ENCODE results near the gene SMCP. TPM values are rescaled to one million over a fixed set of nuclear protein-coding genes. Genes with fewer than 3 reads are reported as not detected.

SMCP gene
- total RNA-seq, 1 donor from 2014 or later = not detected

- intact Hi-C loops (cut with DNase I) = no loop called here
- Histone ChIP-seq H3K4me1 (no peaks in the 10 kb centered on the region), H3K27ac (no peak overlapping the region), H3K4me3 (no peak overlapping the region), H3K27me3 (no peaks in the 10 kb centered on the region), H3K9me3 (no peaks in the 10 kb centered on the region), H3K36me3 (no peaks in the 10 kb centered on the region)
- no peak for DNase-seq (ENCODE audit: low spot score in 2 of 2)
- TF ChIP-seq, protein P1, sequence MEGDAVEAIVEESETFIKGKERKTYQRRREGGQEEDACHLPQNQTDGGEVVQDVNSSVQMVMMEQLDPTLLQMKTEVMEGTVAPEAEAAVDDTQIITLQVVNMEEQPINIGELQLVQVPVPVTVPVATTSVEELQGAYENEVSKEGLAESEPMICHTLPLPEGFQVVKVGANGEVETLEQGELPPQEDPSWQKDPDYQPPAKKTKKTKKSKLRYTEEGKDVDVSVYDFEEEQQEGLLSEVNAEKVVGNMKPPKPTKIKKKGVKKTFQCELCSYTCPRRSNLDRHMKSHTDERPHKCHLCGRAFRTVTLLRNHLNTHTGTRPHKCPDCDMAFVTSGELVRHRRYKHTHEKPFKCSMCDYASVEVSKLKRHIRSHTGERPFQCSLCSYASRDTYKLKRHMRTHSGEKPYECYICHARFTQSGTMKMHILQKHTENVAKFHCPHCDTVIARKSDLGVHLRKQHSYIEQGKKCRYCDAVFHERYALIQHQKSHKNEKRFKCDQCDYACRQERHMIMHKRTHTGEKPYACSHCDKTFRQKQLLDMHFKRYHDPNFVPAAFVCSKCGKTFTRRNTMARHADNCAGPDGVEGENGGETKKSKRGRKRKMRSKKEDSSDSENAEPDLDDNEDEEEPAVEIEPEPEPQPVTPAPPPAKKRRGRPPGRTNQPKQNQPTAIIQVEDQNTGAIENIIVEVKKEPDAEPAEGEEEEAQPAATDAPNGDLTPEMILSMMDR (IDR thresholded peaks at IDR 0.05) = no peak
Observed at GRCh38 chr1:152902636-152903035, 24.5 kb downstream of the SMCP start.

DNA sequence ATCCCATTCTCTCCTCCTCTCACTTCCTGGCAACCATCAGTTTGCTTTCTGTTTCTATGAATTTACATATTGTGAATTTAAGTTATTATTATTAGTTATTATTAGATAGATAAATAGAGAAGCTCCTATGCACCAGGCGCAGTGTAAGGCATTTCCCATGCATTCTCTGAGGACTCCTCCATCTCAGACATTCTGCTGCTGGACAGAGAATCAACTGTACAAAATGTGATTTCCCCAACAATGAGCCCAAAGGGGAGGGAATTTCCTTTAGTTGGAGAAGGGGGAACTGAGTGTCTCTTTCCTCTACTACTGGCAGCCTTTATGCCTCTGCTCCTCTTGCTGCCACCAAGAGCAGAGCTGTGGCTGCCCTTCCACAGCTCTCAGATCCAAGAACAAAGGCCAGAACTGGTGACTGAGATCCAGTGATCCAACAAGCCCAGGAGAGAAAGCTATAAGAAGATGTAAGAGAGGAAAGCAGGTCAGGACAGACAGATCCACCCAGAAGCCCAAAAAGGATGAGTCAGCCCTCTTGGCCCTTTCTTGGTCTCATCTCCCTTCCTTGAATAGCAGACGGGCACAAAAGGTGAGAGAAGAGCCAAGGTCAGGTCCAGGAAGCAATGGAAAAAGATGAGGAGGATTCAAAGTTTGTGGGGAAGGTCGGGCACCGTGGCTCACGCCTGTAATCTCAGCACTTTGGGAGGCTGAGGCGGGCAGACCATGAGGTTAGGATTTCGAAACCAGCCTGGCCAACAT, 26.7 kb downstream of the SMCP start:
- Histone ChIP-seq H3K4me3 (no peak overlapping the region), H3K27ac (no peak overlapping the region), H3K27me3 (peaks cover 1% of the 10 kb centered on the region), H3K36me3 (no peaks in the 10 kb centered on the region), H3K4me1 (no peaks in the 10 kb centered on the region), H3K9me3 (no peaks in the 10 kb centered on the region)
- intact Hi-C loops (cut with DNase I) = no loop called here
- TF ChIP-seq, protein P1 (IDR thresholded peaks at IDR 0.05) = no peak
- DNase-seq (ENCODE audit: low spot score in 2 of 2) = no peak

GRCh38 chr1:152906023-152906565, 28.0 kb downstream of the SMCP start:
- no peak for DNase-seq (ENCODE audit: low spot score in 2 of 2)
- Histone ChIP-seq H3K4me3 (no peak overlapping the region), H3K4me1 (no peaks in the 10 kb centered on the region), H3K27me3 (peaks cover 3% of the 10 kb centered on the region), H3K27ac (no peak overlapping the region), H3K36me3 (no peaks in the 10 kb centered on the region), H3K9me3 (no peaks in the 10 kb centered on the region)
- TF ChIP-seq, protein P1 (IDR thresholded peaks at IDR 0.05) = no peak
- intact Hi-C loops (cut with DNase I) = no loop called here

GRCh38 chr1:152907686-152908601, 29.8 kb downstream of the SMCP start, which contains the start of gene IVL:
IVL (plus strand) TSS chr1:152908546; CDS start chr1:152909798, 1,252 bp downstream.
- no peak for DNase-seq (ENCODE audit: low spot score in 2 of 2)
- Histone ChIP-seq H3K36me3 (no peaks in the 10 kb centered on the region), H3K27me3 (peaks cover 3% of the 10 kb centered on the region), H3K9me3 (no peaks in the 10 kb centered on the region), H3K27ac (no peak within 1 kb of the TSS), H3K4me3 (no peak within 1 kb of the TSS), H3K4me1 (no peaks in the 10 kb centered on the region)
- TF ChIP-seq, protein P1 (IDR thresholded peaks at IDR 0.05) = no peak
- intact Hi-C loops (cut with DNase I) = no loop called here

GRCh38 chr1:152909206-152909605, 31.1 kb downstream of the SMCP start:
- Histone ChIP-seq H3K4me3 (no peak overlapping the region), H3K4me1 (no peaks in the 10 kb centered on the region), H3K9me3 (no peaks in the 10 kb centered on the region), H3K36me3 (no peaks in the 10 kb centered on the region), H3K27me3 (peaks cover 3% of the 10 kb centered on the region), H3K27ac (no peak overlapping the region)
- TF ChIP-seq, protein P1 (IDR thresholded peaks at IDR 0.05) = no peak
- DNase-seq (ENCODE audit: low spot score in 2 of 2) = no peak
- intact Hi-C loops (cut with DNase I) = no loop called here

Data from ascending aorta (tissue), 2 donors.